GM11168 (cell line): ENCODE results near the gene CYSTM1.
"Not testable (repeated sequence)": the region's sequence is repeated elsewhere in the genome, so short reads cannot be mapped to it uniquely, and the experiment has no call there.

Experiments used
- in situ Hi-C: fragments of 300-500 bp; cut with MboI; formaldehyde crosslinking; loops from one replicate; pipeline ENCODE4 v1.12.0; 2022; ENCODE audit warnings: low sequenced_read_pairs; ENCODE audit not compliant: unreplicated experiment

Gene CYSTM1

DNA sequence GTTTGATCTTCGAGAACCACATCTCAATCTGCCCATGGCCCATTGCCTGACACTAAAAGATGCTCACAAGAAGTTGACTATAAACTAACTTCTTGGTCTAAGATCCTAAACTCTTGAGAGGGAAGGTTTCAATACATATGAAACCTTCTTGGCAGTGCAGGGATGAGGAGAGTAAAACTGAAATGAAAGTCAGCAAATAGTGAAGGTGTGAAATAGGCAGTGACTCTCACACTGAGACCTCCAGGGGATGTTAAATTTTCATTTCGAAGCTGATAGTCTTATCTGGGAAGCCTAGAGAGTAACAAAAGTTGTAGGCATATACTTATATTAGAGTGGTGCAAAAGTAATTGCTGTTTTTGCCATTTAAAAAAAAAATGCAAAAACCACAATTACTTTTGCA is 974 bp upstream of the CYSTM1 start:
- in situ Hi-C loops, result no loop called here

DNA sequence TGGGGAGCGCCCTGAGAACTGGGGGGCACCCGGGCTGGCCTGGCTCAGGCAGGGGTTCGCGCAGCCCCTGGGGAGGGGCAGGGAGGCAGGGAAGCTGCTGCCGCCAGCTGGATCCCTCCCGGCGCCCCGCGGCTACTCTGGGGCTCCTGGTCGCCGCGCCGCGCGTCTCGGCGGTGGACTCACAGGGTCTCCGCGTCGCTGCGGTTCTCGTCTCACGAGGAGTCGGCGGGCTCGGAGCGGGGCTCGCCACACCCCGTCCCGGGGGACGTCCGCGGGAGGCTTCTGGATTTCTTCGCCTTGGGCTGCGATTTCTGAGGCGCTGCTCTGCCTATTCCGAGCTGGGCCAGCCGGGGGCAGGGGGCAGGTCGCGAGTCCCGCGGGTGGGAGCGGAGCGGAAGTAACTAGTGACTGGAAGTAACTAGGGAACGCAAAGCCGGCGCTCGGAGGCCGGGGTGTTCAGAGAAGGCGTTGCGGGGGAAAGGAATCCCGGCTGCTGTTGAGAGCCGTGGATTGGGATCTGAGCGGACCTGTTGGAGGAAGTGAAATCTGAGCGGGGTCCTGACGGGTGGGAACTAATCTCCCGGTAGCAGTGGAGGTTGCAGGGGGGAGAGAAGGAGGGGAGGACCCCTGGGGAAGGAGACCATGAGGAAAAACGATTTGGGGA is 511 bp downstream of the CYSTM1 start:
- in situ Hi-C loops, result no loop called here

DNA sequence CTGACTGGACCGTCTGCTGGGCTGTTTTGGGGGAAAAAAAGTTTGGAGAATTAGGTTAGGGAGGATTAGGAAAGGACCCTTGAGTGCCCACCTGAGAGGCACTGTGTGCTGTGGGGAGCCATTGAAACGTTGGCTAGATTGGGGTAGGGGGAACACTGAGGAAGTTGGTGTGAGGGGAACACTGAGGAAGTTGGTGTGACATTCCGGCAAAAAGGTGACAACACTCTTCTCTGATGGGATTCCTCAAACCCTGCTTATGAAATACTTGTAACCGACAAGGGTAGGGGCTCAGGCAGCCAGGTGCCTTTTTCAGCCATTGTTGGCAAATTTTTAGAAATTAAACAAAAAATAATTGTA is 1.0 kb downstream of the CYSTM1 start:
- in situ Hi-C loops, result no loop called here

DNA sequence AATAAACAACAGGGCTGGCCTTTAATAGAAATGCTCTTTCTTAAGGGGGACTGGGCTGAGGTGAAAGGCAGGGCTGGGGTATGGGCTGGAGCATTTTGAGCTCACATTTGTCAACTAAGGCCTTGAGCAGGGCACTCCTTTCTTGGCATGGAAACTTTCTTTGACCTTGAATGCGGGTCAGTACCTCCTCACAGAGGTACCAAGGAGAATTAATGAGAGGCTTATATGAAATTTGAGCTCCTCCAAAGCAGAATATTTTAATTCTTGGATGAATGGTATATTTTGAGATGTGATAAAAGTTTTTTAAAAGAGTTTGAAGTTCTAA is 3.1 kb downstream of the CYSTM1 start:
- in situ Hi-C loops, result no loop called here

DNA sequence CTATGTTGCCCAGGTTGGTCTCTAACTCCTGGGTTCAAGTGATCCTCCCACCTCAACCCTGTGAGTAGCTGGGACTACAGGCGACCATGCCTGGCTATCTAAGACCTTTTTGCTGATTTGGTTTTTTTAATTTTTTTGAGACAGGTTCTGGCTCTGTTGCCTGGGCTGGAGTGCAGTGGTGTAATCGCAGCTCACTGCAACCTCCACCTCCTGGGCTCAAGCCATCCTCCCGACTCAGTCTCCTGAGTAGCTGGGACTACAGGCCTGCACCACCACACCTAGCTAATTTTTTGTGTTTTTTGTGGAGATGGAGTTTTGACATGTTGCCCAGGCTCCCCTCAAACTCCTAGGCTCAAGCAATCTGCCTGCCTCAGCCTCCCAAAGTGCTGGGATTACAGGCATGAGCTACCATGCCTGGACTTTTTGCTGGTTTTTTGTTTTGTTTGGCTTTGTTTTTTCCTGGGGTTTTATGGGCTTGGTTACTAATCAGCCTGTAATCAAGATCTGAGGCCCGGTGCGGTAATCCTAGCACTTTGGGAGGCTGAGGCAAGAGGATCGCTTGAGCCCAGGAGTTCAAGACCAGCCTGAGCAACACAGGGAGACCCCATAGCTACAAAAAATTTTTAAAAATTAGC is 3.6 kb downstream of the CYSTM1 start:
- in situ Hi-C loops, result no loop called here

DNA sequence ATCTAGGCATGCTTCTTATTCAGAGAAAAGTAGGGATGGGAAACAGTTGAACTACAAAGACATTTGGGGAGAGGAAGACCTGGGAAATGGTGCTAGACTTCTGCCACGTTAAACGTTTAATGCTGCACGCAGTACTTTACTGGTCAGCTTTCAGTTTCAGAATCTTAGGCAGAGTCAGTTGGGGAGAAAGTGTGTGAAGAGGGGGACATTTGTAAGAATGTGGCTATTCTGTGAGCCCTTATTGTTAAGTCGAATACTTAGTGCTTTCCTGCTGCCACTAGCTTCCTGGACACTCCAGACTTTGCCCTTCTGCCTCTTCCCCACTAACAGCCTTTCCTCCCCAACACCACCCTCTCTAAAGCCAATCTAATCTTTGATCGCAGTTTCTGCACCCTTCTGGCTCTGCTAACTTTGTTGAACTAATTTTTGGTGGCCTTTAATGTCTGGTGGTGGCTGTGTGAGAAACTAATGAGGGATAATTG is 6.1 kb downstream of the CYSTM1 start:
- in situ Hi-C loops, result no loop called here

DNA sequence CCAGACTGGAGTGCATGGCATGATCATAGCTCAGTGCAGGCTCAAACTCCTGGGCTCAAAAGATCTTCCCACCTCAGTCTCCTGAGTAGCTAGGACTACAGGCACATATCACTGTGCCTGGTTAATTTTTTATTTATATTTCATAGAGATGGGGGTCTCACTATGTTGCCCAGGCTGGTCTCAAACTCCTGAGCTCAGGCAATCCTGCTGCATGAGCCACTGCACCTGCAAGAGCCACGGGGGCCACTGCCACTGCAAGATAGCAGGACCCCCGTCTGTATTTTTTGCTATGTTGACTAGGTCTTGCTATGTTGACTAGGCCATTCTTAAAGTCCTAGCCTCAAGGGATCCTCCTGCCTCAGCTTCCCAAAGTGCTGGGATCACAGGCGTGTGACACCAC is 6.5 kb downstream of the CYSTM1 start:
- in situ Hi-C loops, result no loop called here

DNA sequence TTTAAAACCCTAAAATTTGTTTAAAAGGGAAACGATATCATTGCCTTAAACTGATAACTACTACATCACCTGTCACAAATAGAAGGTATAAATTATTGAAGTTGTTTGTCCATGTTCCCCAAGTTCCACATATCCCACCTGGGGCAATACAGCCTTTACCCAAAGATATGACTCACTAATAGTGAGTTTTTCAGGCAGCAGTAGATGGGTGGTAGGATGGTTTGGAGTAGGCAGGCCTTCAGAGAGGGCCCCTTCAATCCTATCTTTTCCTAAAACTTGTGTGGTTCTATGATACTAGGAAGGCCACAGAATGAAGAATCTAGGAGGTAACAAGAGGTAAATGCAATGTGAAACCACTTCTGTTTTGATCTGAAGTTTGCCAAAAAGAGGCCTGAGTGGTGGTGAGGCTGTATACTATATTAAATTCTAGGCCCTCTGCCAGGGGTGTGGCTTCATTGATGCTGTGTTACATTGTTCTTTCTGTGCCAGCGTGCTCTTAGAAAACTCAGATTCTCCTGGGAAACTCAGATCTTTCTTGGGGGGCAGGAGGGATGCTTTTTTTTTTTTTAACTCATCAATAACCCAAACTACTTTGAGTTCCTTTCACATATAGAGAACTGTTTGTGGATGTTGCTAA is 7.2 kb downstream of the CYSTM1 start:
- in situ Hi-C loops, result no loop called here

DNA sequence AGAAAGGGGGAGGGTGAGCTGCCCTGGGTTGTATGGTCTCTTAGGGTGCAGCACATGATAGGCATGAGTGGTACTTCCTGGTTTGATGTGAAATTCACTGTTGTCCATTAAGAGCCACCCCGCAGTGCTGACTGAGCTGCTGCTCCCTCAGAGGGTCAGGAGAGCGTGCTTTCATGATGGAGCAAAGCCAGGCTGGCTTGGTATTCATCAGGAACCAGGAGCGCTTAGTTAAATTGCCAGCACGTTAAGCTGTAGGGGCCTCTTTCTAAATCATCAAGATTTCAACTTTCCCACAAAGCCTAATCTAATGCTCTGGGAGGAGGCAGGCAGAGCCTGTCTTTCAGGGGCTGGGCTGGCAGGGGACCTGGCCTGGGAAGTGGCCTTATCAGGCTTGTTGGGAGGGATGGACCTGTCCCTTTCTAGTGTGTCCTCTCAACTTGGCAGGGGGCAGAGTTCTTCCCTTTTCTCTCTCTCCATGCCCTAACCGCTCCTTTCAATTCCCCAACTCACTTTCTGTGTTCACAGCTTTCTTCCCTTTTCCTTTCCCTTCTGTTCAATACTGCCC is 7.9 kb downstream of the CYSTM1 start:
- in situ Hi-C loops, result no loop called here

DNA sequence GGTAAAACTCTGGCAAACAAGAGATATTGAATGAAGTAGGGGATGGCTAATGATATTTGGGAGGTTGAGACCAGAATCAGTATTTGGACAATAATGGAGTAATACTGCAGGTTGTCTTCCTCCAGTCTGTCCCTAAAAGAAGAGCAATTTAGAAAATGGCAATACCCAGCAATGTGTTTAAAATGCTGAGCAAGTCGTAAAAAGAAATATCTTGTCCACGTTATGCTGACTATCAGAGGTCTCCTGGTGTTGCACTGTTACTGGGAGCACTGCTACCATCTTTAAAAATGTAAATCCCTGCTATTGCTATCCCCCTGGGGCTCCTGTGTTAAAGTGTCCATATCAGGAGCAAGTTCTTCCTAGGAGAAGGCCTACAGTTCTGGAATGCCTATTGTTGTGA is 10.4 kb downstream of the CYSTM1 start:
- in situ Hi-C loops, result no loop called here

DNA sequence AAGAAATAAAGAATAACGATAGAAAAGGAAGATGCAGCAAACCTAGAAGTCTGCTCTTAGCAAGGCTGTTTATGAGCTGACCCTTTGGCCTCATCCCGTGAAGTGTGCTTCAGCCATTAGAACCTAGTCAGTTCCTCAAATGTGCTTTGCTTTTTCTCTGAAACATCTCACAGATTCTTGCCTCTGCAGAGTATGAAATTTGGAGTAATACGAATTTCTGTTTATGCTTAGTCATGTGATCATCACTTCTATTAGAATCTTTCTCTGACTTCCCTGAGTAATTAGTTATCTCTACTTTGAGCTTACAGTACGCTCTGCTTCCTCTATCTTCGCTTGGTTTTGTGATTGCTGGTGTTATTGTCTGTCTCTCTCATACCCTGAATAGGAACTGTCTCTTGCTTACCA is 11.3 kb downstream of the CYSTM1 start:
- in situ Hi-C loops, result no loop called here

DNA sequence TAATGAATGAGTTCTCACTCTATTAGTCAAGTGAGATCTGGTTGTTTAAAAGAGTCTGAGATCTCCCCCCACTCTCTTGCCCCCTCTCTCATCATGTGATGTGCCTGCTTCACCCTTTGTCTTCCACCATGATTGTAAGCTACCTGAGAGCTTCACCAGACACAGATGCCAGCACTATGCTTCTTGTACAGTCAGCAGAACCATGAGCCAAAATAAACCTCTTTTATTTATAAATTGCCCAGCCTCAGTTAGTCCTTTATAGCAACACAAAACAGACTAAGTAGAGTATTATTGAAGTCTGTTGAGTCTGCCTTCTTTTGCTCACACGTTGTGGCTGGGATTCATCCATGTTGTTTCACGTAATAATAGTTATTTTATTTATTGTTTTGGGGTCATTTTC is 14.3 kb downstream of the CYSTM1 start:
- in situ Hi-C loops, result no loop called here

DNA sequence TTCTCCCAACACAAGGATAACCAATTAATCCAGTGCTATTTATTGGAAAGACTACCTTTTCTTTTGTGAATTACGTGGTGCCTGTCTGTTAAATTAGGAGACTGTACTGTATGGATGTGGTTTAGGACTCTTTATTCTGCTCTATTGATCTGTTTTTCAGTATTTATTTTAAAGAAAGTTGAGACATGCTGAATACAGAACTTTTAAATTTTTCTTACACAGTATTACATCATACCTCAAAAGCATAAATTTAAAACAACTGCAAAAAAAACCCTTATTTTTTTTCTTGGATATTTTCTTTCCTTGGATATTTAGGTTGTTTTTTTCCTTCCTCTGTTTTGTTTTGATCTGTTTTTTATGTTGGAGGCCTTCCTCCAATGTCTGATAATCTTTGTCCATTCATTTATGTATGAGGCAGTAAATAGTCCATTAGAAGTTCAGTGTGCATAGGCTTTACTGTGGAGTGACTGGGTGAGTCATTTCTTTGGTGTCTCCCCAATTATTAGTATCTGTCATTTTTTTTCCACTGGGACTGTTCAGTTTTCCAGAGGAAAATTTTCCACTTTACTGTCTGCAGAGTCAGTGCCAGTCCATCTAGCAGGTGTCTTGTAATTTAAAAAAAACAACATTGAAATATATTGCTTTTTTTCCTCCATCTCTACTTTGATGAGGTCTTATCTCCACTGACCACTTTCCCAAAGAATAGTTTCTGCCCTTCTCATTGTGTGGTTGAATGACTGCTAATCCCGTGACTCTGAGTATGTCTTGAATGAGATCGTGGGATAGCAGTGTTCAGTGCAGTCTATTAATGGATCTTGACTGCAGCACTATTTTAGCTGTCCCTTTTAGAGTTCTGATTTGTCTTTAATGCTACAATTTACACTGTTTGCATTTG is 15.2 kb downstream of the CYSTM1 start:
- in situ Hi-C loops, result no loop called here

DNA sequence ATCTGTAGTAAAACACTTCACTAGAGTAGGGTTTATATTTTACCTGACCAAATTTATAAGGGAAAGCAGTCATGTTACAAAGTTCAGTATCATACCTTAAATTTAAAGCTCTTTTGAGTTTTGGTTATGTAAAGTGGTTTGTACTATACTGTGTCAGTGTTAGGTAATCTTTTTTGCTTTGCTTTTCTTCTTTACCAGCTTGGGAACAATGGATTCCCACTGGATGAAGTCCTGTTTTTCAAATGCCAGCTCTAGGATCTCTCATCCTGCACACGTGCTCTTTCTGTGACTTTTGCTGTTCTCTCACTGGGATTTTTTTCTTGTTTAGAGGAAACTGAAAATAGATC is 15.9 kb downstream of the CYSTM1 start:
- in situ Hi-C loops, result no loop called here

DNA sequence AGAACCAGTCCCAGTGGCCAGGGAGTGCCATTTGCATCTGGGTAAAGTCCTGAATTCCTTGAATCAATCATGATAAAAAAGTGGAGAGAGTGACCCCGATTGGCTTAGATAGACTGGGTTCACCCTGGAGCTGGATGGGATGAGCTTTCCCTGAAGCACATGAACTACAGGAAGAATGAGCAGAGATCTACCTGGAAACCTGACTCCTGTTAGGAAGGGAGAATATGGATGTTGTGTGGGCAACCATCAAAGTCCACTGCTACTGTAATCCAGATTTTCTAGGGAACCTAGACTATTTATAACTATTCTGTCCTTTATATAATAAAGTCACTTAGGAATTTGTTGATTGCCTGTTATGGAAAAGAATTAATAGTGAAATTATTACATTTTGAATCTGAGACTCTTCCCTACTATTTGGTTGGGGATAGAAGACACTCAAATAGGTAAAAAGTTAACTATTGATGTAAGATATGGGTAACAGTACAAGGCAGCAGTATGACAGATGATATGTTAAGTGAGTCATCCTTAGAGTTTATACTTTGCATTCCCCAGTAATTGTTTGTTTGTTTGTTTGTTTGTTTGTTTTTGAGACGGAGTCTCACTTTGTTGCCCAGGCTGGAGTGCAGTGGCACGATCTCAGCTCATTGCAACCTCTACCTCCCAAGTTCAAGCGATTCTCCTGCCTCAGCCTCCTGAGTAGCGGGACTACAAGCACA is 17.9 kb downstream of the CYSTM1 start:
- in situ Hi-C loops, result no loop called here

DNA sequence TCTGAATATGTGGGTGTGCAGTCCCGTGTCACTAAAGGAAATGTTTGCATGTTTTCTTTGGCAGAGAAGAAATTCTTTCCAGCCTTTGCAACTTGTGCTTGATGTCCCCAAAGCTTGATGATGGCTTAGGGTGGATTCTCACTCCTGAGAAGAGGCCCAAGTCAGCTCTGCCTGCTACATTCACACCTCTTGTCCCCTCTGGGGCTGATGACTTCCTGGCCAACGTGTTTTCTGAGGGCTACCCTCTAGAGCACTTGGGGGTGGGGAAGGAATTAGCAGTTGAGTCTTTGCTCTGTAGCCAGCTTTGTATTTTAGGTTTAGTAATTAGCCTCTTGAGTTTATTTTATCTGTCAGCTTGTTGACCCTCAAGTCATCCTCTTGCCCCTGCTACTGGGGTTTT is 19.7 kb downstream of the CYSTM1 start:
- in situ Hi-C loops, result no loop called here

DNA sequence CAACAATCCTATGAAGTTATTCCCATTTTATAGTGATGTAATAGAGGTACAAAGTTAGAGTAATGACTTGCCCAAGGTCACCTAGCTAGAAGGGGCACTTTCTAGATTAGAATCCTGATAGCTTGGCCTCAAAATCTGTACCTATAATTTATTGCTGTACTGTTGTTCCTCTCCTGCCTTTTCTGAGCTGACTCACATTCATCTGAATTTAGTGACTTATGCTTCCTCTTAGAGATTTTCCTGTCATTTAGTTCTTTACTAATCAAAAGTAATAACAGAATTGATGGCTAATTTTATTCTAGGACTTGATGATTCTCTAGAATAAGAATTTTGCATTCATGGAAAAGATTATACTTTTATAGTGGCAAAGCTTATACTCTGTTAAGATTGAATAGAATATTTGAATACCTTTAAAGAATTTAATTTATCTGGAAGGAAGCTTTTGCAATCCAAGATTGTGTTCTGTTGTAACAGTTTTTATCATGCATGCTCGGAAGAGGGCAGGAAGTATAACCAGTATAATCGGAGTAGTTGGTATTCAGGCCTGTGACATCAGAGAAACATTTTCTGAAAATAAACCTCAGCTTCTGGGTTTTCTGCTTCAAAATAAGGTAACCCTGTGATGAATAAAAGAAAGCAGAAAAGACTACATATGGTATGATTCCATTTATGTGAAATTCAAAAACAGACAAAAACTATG is 21.3 kb downstream of the CYSTM1 start:
- in situ Hi-C loops, result no loop called here

DNA sequence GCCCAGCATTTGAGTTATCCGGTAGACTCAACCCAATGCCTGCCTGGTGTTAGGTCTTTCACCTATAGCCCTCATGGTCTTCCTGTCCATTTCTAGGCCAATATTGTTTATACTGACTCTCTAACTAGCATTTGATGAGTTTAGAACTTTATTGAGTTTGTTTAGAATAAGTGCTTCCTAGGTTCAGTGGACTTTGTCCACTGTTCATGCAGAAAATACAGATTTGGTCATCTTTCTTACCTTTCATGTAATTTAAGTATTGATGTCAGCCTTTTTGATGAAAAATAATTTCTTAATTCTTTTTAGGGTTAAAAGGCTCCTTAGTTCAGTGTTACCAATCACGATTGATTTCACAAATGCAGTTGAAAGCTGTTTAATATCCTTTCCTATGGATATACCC is 22.0 kb downstream of the CYSTM1 start:
- in situ Hi-C loops, result no loop called here

DNA sequence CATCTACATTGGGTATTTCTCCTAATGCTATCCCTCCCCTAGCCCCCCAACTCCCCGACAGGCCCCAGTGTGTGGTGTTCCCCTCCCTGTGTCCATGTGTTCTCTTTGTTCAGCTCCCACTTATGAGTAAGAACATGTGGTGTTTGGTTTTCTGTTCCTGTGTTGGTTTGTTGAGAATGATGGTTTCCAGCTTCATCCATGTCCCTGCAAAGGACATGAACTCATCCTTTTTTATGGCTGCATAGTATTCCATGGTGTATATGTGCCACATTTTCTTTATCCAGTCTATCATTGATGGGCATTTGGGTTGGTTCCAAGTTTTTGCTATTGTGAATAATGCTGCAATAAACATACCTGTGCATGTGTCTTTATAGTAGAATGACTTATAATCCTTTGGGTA is 23.9 kb downstream of the CYSTM1 start:
- in situ Hi-C loops, result not testable (repeated sequence)

DNA sequence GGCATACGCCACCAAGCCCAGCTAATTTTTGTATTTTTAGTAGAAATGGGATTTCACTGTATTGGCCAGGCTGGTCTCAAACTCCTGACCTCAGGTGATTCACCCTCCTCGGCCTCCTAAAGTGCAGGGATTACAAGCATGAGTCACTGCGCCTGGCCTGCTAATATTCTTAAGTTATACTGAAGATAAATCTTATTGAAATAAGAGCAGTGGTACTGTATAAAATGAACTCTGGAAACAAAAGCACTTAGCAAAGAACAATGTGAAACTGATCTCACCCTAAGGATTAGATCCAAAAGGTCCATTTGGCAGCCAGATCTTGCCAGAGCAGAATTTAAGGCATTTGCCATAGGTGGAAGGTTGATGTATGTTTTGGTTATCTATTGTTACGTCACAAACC is 27.1 kb downstream of the CYSTM1 start:
- in situ Hi-C loops, result no loop called here
